AG08395 (cell line): ENCODE data around the gene SH3BGRL3.

Experiments
- DNase-seq: peaks from one replicate; pipeline ENCODE4 v3.0.0; 2012; ENCODE audit warnings: mixed read lengths, low spot score

SH3BGRL3 gene

GRCh38 chr1:26277719-26278118 lies 2.2 kb upstream of the SH3BGRL3 start:
- no peak for DNase-seq

DNA sequence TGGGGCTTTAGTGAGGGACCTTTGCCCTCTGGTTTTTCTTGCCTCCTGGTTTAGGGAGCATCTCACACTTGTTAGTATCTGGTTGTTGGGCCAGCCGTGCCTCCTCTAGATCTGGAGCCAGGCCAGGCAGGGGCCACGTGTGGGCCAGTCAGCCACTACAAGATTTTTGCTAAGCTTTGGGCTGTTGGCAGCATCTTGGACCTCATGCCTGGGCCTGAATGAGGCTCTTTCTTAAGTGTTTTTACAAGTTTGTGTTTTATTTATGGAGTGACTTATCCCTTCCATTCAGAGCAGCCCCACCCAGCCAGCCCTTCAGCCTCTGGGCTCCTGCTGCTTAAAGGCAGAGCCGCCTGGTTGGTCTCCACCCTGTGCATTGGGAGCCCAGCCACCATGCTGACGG lies 1.6 kb upstream of the SH3BGRL3 start:
- DNase-seq, result peak; percentile 62

GRCh38 chr1:26278724-26279455 lies 996 bp upstream of the SH3BGRL3 start:
- DNase-seq, result peak; percentile 61

DNA sequence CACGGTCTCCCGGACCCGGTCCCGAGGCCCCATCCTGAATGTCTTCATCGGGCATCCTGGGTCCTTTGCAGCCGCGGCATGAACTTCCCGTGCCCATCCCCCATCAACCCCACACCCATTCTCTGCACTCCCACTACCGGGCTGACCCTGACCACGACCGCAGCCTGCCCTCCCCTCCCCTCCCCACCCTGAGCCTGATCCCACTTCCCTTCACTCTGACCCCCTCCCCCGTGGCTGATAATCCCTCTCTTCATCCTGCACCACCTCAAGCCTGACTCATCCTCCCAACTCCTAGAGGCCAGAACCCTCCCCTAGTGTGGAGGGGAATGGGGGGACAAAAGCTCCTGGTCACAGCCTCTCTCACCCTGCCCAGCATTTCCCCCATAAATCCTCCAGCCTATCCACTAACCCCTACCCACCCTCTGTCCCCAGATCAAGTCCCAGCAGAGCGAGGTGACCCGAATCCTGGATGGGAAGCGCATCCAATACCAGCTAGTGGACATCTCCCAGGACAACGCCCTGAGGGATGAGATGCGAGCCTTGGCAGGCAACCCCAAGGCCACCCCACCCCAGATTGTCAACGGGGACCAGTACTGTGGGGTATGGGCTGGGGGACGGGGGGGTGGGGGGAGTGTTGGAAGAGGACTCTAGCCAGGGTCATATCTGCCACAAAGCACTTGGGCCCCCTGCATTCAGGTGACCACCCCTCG lies 602 bp downstream of the SH3BGRL3 start:
- DNase-seq, result peak; percentile 48

- peak; percentile 17 for DNase-seq
These were observed 1.4 kb downstream of the SH3BGRL3 start for GRCh38 chr1:26281091-26281958.

DNA sequence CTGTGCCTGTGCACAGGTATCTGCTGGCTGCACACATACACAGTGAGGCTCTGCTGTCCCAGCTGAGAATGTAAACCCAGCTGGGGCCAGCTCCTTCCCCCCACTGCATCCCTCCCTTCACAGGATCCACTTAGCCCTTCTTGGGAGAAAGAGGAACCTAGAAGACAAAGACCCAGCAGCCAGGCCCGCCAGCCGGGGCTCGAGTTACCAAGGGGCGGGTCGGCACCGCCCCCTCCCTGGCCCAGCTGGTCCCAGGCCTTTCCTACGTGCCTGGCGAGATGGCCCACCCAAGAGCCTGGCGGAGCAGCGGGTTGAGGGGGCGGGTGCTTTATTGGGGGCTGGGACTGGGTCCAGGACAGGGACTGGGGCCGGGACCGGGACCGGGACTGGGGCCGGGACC lies 2.1 kb downstream of the SH3BGRL3 start:
- no peak for DNase-seq

DNA sequence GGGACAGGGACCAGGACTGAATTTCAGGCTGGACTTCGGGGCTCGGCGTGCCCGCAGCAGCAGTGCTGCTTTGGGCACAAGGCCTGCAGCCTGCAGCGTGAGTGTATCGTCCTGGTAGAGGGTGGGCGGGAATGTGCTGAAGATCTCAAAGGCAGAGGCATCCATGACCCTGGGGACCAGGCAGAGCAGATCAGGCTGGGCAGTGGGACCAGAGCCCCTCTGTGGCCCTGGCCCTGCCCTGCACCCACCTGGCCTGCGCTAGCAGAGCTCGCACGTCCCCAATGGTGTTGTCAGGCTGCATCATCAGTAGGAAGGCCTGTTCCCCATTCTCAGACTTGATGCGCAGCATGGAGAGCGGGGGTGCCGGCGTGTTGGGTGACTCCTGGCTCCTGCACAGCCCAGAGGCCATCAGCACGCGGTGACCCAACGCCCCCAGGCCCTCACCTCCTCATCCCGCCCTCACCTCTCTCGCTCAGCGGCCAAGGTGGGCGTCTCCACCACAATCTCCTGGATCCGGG lies 2.6 kb downstream of the SH3BGRL3 start:
- DNase-seq, result no peak

DNA sequence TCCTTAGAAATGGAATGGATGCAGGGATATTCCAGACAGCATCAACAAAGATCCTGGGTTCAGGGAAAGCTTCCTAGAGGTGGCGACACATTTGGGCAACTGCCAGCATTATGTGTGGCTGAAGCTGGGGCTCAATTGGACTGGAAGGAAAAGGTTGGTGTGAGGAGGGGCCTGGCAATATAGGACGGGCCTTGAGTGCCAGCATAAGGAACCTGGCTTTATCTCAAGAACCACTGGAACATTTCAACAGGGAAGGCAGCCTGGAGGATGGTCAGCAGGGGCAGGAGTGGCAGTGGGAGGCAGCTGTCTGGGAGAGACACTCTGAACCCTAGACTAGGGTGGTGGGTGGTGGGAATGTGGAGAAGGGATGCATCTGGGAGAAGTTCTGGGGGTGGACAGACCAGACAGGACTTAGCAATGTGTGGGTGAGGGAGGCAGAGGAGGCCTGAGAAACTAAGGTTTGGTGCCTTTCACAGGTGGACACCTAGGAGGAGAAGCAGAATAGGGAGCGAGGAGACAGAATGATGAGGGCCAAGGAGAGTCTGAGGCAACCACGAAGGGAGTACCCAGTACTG lies 3.5 kb downstream of the SH3BGRL3 start:
- peak; percentile 17 for DNase-seq

DNA sequence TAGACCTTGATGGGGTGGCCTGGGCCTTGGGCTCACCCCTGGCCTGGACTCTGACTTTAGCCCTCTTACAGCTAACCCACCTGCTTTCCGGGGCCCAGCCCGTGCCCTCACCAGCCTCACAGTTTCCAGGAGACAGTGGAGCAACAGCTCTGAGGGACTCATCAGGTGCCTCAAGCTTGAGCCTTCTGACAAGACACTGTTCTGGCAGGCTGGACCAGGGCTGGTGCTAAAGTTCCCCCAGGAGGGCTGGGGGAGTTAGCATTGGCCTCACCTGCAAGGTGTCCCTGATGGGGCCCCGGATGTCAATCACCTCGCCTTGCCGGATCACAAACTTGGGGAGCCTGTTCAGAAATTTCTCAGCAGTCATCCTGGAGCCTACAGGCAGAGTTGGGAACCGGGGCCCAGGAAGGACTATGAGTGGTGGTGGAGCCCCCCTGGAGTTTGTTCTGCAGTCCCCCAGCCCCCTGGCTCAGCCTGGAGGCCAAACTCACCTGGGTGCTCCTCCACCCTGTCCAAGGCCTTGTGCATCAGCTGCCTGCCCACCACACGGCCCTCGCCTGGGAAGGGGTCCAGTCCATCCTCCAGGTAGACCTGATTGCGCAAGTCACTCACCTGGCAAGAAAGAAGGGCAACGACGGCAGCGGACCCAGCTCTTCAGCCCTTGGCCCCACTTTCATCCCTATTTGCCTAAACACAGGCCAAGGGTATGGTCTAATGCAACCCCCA lies 4.1 kb downstream of the SH3BGRL3 start:
- no peak for DNase-seq

DNA sequence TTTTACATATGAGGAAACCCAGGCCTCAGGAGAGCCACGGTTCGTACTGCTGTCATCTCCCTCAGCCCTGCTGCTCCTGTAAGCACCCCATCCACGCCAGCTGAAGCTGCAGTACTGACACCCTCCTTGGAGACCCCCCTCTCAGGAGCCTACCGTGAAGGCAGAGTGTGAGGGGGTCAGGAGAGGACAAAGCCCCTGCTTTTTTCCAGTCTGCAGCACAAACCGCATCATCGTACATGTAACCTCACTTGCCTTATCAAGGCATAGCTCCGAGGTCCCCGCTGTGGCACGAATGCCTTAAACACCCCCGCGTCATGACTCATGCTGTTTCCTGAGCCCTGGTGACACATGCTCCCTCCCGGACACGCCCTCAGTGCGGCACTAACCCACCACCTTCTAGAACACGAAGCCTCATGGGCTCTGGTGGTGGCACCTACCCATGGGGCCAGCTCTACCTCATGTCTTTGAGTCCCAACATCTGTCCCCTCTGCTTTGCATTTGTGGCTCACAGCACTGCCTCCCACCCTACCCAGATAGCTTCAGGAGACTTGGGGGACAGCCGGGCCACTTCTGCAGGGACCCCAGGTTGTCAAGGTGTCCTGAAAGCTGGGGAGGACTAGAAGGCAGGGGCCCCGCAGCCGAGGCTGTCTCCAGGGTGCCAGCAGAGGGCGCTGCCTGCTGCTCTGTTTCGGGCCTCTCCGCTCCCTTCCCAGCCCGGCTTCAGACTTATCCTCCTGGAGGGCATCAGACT lies 4.9 kb downstream of the SH3BGRL3 start:
- peak; percentile 94 for DNase-seq

GRCh38 chr1:26285366-26286063 lies 5.6 kb downstream of the SH3BGRL3 start:
- no peak for DNase-seq

GRCh38 chr1:26286064-26286416 lies 6.2 kb downstream of the SH3BGRL3 start:
- no peak for DNase-seq

- peak; percentile 60 for DNase-seq
These were observed 7.3 kb downstream of the SH3BGRL3 start for GRCh38 chr1:26287033-26287711.

DNA sequence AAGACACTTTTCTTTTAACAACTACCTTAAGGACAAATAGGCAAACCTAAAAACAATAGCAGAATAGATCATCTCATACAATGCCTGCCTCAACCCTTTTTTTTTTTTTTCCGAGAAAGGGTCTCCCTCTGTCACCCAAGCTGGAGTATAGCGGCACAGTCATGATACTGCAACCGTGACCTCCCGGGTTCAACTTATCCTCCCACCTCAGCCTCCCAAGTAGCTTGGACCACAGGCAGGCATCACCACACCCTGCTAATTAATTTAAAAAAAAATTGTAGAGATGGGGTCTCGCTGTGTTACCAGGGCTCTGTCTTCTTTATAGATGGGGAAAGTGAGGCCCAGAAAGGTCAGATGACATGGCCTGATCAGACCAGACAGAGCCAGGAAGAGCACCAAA lies 7.9 kb downstream of the SH3BGRL3 start:
- no peak for DNase-seq

DNA sequence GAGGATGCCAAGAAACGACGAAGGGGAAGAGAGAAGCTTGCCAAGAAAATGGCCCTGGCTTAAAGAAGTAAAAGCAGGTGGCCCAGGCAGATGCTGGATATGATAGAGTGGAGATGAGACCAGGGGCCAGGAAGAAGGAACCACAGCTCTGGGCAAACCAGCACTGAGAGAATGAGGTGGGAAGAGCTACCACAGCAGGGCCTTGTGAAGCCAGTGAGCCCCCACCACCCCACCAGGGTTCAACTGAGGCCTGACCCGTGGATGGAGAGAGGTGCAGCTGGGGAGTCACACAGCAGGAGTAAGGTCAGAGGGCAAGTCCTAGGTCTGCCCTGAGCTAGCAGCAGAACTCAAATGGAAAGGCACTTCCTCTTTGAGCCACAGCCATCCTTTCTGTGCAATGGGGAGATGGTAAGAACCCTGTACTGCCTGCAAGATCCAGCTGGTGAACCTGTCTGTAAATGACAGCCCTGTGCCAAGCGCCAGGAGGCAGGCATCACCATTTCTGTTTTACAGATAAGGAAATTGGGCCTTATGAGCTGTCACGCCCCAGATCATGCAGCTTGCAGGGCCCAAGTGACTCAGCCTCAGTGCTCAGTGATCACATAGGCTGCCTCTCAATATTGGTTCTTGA lies 8.5 kb downstream of the SH3BGRL3 start:
- no peak for DNase-seq

- DNase-seq, result no peak
These were observed 9.5 kb downstream of the SH3BGRL3 start for GRCh38 chr1:26289158-26290059.

DNA sequence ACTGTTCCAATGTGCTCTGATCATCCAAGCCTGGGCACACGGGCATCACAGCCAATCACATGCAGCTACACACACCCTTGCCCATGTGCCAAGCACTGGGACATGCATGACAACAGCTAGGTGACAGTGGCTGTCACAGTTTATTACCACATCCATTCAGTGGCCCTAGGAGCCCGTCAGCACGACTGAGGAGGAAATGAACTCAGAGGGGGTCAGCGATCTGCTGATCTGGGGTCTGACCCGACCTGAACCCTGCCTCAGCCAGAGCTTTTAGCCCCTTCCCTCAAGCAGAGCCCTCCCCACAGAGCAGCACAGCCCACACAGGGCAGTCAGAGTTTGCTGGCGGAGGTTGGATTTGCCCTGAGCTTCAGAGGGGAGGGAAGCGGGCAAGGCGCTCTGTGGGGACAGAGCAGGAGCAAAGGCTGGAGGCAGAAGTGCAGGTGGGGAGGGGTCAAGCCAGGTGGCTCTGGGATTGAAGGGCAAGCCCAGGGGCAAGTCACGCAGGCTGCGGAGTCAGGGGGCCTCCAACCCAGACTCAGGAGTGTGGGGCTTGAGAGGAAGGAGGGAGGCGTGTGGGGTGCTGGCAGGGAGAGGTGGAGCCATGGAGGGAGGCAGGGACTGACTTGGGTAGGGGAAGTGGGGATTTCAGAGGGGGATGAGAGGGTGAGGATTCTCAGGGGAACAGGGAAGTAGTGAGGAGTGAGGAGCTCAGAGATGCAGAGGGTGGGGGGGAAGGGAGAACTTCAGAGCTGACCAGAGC lies 10.4 kb downstream of the SH3BGRL3 start:
- DNase-seq, result no peak
